Progenitor cell of endocrine pancreas (in vitro differentiated cells): ENCODE data around the gene NOPCHAP1. TPM values are rescaled to one million over a fixed set of nuclear protein-coding genes. Genes with fewer than 3 reads are reported as not detected.

Experiments used
- DNase-seq: peaks from one replicate; pipeline ENCODE4 v3.0.0; 2021; ENCODE audit warnings: low spot score; ENCODE audit not compliant: unreplicated experiment
- H3K27ac Mint-ChIP-seq: 2 replicates; pipeline ENCODE4 v1.8.0; 2021; ENCODE audit warnings: mild to moderate bottlenecking, moderate library complexity, mixed read lengths
- H3K27me3 Mint-ChIP-seq: 2 replicates; pipeline ENCODE4 v1.8.0; 2021; ENCODE audit warnings: mixed read lengths
- H3K36me3 Mint-ChIP-seq: 2 replicates; pipeline ENCODE4 v1.8.0; 2022; ENCODE audit warnings: mixed read lengths; ENCODE audit not compliant: insufficient read depth
- H3K4me1 Mint-ChIP-seq: 2 replicates; pipeline ENCODE4 v1.8.0; 2021; ENCODE audit warnings: low read depth, mixed read lengths
- H3K4me3 Mint-ChIP-seq: 2 replicates; pipeline ENCODE4 v1.8.0; 2021; ENCODE audit warnings: low read depth, mild to moderate bottlenecking, moderate library complexity, mixed read lengths
- H3K9me3 Mint-ChIP-seq: 2 replicates; pipeline ENCODE4 v1.8.0; 2021; ENCODE audit warnings: low read depth, mixed read lengths
- total RNA-seq: library from RNA; stranded (reverse); gene quantifications from 2 replicates; pipeline ENCODE4 v1.2.1, GENCODE V29; 2021
- TF ChIP-seq, protein P1 (sequence below): fragments of 200-600 bp; sonication (generic); IDR thresholded peaks from one replicate; pipeline ENCODE4 v1.5.0; 2021; ENCODE audit warnings: antibody characterized with exemption, mild to moderate bottlenecking; ENCODE audit not compliant: unreplicated experiment

Gene NOPCHAP1
- total RNA-seq, 1 donor from 2014 or later, result 24.3 TPM

DNA sequence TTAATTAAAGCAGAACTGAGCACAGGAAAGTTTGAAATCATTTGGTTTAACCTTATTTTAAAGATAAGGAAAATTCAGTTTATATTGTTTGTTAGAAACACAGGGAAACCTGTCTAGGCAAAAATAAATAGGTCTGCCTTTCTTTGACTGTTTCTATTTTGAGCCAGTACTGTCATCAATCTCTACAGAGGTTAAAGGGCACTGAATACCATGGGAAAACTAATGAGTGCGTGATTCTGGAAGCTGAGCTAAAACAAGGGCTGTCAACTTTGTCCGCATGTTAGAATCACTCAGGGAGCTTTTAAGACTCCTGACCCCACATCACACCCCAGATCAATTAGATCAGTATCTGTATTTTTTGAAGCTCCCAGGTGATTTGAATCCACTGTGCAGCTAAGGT lies 38.8 kb downstream of the NOPCHAP1 start:
- H3K27ac Mint-ChIP-seq, result peak overlapping the region; percentile 84
- H3K4me3 Mint-ChIP-seq, result no peak overlapping the region
- TF ChIP-seq, protein P1, sequence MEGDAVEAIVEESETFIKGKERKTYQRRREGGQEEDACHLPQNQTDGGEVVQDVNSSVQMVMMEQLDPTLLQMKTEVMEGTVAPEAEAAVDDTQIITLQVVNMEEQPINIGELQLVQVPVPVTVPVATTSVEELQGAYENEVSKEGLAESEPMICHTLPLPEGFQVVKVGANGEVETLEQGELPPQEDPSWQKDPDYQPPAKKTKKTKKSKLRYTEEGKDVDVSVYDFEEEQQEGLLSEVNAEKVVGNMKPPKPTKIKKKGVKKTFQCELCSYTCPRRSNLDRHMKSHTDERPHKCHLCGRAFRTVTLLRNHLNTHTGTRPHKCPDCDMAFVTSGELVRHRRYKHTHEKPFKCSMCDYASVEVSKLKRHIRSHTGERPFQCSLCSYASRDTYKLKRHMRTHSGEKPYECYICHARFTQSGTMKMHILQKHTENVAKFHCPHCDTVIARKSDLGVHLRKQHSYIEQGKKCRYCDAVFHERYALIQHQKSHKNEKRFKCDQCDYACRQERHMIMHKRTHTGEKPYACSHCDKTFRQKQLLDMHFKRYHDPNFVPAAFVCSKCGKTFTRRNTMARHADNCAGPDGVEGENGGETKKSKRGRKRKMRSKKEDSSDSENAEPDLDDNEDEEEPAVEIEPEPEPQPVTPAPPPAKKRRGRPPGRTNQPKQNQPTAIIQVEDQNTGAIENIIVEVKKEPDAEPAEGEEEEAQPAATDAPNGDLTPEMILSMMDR, result no peak

DNA sequence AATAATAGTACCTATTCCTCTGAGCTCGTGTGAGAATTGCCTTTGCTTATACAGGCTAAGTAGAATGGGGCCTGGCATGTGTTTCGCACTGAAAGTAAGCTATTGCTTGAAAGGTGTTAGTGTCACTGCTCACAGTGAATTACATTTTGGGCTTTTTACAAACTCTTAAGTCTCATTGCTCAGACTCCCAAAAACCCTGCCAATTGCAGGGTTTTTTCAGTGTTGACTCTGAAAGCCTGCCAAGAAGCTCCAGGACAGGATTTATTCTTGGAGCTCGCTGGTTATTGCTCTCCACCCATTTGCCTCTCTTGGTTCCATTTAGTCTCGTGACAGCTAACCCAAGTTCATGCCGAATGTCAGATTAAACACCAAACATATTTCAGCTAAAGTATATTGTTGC lies 39.8 kb downstream of the NOPCHAP1 start:
- Mint-ChIP-seq H3K27ac (no peak overlapping the region), H3K36me3 (no peaks in the 10 kb centered on the region), H3K27me3 (no peaks in the 10 kb centered on the region), H3K4me3 (no peak overlapping the region), H3K4me1 (peaks cover 23% of the 10 kb centered on the region), H3K9me3 (no peaks in the 10 kb centered on the region)
- DNase-seq, result no peak
- TF ChIP-seq, protein P1, result no peak

More for the DNA sequence above, 38.8 kb downstream of the NOPCHAP1 start:
- H3K27me3 Mint-ChIP-seq, result no peaks in the 10 kb centered on the region
- peaks cover 30% of the 10 kb centered on the region for H3K4me1 Mint-ChIP-seq
- no peaks in the 10 kb centered on the region for H3K9me3 Mint-ChIP-seq
- DNase-seq, result no peak
- H3K36me3 Mint-ChIP-seq, result no peaks in the 10 kb centered on the region

DNA sequence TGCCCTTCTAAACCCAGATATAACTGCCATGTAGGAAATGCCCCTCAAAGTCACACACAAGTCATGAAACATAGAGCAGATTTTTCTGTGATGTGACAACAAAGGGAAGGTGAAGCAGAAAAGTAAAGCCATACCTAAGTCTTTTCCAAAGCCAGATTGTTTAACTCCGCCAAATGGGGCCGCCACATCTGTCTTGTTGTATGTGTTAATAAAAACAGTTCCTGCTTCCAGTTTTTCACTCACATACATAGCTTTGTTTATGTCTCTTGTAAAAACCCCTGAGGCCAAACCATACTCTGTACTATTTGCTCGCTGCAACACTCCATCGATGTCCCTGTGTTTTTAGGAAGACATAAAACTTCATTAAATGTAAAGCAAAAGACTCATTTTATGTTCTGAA lies 40.3 kb downstream of the NOPCHAP1 start:
- Mint-ChIP-seq H3K4me1 (peaks cover 25% of the 10 kb centered on the region), H3K4me3 (no peak overlapping the region), H3K27me3 (no peaks in the 10 kb centered on the region), H3K27ac (no peak overlapping the region), H3K36me3 (no peaks in the 10 kb centered on the region), H3K9me3 (no peaks in the 10 kb centered on the region)
- TF ChIP-seq, protein P1, result no peak
- no peak for DNase-seq

DNA sequence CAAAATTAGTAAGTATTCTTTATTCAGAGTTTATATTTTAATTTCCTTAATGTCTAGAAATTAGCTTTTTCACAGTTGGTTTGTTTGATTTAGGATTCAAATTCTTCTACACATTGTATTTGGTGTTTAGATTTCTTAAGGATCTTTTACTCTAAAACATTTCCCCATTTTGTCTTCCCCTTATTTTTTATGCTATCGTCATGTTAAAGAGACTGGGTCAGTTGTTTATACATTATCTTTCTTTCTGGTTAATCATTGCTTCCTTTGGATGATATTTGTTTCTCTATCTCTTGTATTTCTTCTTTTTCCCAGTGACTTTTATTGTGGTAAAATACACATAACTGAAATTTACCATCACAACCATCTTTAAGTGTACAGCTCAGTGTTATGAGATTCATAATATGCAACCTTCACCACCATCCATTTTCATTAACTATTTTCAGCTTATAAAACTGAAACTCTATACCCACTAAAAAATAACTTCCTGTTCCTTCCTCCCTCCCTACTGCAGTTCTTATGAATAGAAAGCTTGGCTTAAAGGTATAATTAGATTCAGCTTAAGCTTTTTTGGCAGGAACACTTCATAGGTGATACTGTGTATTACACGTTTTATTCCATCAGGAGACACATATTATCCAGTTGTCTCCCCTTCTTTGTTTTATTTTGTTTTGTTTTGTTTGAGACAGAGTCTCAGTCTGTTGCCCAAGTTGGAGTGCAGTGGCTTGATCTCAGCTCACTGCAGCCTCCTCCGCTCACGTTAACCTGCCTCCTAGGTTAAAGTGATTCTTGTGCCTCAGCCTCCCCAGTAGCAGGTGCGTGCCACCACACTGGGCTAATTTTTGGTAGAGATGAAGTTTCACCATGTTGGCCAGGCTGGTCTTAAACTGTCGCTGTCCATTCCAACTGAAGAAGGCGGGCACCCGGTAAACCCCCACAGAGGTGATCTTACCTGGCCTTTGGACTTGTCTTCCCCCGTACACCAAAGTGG lies 45.0 kb downstream of the NOPCHAP1 start:
- Mint-ChIP-seq H3K27me3 (no peaks in the 10 kb centered on the region), H3K27ac (no peak overlapping the region), H3K4me3 (no peak overlapping the region), H3K4me1 (peaks cover 7% of the 10 kb centered on the region), H3K9me3 (no peaks in the 10 kb centered on the region), H3K36me3 (peaks cover 1% of the 10 kb centered on the region)
- TF ChIP-seq, protein P1, result no peak
- no peak for DNase-seq

DNA sequence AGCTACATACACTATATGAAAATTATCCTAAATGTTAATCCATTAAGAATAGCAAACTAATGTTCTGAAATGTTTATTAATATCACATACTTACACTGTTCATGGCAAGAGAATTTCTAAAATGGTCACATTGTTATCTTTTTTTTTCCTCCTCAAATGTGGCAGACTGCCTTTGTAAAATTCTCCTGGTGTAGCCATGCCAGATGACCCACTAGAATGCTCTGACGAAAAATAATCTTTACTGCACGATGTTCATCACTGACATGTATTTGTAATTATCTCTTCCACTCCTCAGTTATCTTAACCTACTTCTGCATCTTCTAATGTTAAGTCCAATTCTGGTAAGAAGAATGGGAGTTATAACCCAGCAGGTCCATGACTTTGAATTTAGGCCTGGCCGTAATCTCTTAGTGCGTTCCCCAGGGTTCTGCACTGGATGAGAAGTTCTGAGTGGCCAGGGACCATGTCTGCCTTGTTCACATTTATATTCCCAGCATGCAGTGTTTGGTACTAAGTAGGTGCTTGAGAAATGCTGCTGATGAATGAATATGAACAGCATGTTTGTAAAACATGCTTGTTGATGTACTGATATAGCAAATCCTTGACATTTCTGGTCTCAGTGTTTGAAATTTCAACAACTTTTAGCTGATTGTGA lies 46.7 kb downstream of the NOPCHAP1 start:
- DNase-seq, result no peak
- Mint-ChIP-seq H3K4me1 (peaks cover 6% of the 10 kb centered on the region), H3K27ac (no peak overlapping the region), H3K4me3 (no peak overlapping the region), H3K9me3 (no peaks in the 10 kb centered on the region), H3K27me3 (no peaks in the 10 kb centered on the region), H3K36me3 (peaks cover 1% of the 10 kb centered on the region)
- TF ChIP-seq, protein P1, result no peak
